22Rv1 (cell line): ENCODE data around the gene MAG.
"Not testable (repeated sequence)": the region's sequence is repeated elsewhere in the genome, so short reads cannot be mapped to it uniquely, and the experiment has no call there.

Source experiments
- ZFX ChIP-seq: fragments of 450-650 bp; IDR thresholded peaks from 2 replicates; pipeline ENCODE4 v1.6.1; 2017; ENCODE audit warnings: antibody characterized with exemption, borderline replicate concordance
- TF ChIP-seq, protein P1 (sequence below): fragments of 450-650 bp; IDR thresholded peaks from 2 replicates; pipeline ENCODE4 v1.5.1; 2017; ENCODE audit warnings: mild to moderate bottlenecking

DNA sequence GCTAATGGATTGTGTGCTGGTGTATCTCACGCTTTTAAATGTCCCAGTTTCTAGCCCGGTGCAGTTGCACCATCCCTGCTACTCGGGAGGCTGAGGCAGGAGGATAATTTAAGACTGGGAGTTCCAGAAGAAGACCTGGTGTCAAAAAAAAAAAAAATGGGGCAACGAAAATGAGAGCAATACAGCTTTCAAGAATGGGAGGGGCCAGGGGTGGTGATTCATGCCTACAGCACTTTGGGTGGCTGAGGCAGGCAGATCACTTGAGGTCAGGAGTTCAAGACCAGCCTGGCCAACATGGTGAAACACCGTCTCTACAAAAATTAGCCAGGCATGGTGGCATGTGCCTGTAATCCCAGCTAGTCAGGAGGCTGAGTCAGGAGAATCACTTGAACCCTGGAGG lies 5.9 kb upstream of the MAG start:
- TF ChIP-seq, protein P1, sequence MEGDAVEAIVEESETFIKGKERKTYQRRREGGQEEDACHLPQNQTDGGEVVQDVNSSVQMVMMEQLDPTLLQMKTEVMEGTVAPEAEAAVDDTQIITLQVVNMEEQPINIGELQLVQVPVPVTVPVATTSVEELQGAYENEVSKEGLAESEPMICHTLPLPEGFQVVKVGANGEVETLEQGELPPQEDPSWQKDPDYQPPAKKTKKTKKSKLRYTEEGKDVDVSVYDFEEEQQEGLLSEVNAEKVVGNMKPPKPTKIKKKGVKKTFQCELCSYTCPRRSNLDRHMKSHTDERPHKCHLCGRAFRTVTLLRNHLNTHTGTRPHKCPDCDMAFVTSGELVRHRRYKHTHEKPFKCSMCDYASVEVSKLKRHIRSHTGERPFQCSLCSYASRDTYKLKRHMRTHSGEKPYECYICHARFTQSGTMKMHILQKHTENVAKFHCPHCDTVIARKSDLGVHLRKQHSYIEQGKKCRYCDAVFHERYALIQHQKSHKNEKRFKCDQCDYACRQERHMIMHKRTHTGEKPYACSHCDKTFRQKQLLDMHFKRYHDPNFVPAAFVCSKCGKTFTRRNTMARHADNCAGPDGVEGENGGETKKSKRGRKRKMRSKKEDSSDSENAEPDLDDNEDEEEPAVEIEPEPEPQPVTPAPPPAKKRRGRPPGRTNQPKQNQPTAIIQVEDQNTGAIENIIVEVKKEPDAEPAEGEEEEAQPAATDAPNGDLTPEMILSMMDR: not testable (repeated sequence)
- TF ChIP-seq ZFX: not testable (repeated sequence)
